NCI-H1092 treated with DMSO at 0.1 percent for 48 hours (cell line): ENCODE data around the gene PADI2.

Source experiments
- DNase-seq: peaks from one replicate; lab custom pipeline; 2025; lab: John Stamatoyannopoulos, UW

The PADI2 gene

DNA sequence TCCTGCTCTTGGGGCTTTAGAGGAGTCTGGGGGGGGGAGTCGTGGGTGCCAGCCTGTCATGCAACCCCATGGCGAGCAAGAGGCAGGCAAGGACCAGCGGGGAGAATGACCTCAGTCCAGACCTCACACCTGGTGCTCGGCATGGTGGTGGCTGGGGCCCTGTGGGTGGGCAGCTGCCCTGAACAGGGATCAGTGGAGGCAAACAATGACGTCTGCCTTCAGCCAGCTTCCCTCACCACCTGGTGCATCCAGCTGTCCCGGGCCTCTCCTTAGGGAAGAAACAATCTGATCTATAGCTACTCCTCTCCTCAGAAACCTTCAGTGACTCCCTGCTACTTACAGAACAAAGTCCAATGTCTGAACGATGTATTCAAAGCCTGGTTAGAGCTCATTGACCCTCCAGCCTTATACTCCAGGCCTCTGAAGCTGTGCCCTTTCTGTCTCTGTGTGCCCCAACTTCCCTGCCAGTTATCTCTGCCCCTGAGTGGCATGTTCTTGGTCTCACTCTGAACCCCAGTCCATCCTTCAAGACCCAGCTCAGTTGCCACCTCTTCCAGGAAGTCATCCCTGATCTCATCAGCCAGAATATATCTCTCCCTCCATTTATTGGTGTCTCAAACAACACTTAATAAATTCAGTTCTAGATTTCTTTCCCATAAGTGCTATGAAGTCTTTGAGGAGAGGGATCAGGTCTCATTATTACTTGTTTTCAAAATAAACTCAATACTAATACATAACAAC, 6.6 kb downstream of the PADI2 start:
- DNase-seq, result no peak

DNA sequence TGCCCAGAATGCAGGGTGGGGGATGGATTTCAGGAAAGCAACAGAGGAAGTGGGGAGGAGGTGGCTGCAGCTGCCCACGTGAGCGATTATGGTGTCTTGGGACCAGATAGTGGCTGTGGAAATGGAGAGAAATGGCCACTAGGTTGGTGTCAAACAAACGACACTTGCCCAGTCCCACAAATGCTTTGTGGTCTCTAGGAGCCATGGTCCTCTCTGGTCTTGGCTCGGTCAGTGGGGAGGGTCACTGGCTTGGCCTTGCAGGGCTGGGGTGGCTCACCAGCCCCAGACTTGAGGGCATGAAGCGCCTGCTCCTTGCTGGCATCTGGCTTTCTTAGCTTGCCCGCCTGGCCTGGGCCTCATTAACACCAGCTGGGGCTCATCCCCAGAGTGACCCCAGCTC, 7.2 kb downstream of the PADI2 start:
- no peak for DNase-seq

DNA sequence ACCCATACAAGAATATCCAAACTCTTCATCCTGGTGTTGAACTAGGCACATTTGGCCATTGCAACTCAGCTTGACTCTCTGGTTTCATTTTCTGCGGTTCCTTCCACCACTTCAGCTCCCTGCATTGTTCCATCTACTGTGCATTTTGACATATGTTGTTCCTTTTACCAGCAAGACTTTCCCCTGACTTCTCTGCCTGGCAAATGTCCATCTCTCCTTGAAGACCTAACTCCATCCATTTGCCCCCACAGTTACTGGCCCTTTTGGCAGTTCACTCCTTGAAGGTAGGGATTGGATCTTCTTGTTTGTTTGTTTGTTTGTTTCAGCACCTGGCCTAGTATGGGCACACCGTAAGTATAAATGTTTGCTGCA, 8.7 kb downstream of the PADI2 start:
- no peak for DNase-seq

DNA sequence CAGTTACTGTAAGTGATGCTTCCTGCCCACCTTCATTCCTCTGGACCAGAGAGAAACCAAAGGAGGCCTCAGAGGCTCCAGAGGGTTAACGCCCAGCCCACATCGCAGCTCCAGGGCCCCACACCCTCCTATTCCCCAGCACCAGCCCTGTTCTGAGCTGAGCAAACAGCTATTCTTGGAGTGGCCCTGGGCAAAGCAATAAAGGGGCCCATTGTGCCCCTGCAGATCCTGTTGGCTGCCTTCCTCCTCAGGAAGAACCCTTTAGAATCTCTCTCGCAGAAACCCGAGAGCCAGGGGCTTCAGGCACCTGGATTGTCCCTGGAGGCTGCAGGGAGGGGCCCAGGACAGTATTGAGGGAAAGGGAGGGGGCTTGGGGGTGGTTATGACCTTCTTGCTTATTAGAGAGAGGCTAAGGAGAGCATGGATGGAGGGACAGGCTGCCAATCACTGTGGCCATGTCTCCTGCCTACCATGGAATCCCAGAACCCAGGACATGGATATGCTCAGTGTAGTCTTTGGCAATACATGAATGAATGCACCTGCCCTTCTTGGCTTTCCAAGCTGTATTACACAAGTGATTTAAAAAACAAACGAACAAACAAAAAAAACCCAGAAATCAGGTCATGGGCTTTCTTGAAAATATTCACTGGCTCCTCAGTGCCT, 9.2 kb downstream of the PADI2 start:
- DNase-seq, result peak; percentile 80

DNA sequence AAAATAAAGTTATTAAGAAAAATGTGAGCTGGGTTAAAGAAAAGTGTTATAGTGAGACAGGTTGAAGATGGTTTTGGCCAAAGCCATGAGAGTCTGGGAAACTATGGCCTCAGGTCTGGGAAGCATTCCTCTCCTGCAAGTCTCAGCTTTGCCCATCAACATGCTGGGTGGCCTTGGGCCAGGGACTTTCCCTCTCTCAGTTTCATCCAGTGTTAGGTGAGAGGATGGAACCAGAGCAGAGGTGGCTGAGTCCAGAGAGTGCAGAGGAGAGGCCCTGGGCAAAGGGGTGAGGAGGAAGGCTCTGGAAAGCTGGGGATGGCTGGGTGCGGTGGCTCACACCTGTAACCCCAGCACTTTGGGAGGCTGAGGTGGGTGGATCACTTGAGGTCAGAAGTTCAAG, 10.5 kb downstream of the PADI2 start:
- no peak for DNase-seq

DNA sequence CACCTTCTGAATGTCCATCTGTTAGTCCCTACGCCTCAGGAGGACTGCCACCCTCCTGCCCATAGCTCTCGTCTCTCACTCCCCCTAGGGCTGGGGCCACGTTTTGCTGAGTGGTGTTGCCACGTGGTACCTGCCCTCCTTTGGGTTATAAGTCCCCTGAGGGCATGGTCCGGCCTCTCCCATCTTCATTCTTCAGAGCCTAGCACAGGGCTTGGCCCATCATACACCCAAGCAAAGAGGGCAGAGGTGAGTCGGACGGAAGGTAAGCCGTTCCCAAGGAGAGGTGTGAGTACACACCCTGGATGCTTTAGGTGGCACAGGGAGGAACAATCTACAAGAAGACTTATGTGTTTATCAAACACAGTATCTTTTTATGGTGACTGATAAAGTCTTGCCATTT, 10.9 kb downstream of the PADI2 start:
- no peak for DNase-seq

DNA sequence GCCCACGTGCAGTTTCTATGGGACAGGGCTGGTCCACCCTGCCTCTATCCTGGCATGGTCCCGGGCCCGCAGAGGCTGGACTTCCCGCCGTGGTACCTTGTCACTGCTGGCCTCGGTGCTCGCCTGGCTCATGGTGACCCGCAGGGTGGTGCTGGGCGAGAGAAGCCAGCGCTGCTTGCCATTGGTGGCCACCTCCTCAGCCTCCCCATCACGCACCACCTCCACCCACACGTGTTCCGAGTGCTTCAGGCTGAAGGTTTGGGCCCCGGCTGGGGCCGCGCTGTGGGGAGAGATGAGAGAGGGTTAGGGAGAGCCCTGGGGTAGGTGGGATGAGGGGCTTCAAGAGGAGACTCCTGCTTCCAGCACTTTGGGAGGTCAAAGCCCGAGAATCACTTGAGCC, 14.5 kb downstream of the PADI2 start:
- DNase-seq, result no peak

DNA sequence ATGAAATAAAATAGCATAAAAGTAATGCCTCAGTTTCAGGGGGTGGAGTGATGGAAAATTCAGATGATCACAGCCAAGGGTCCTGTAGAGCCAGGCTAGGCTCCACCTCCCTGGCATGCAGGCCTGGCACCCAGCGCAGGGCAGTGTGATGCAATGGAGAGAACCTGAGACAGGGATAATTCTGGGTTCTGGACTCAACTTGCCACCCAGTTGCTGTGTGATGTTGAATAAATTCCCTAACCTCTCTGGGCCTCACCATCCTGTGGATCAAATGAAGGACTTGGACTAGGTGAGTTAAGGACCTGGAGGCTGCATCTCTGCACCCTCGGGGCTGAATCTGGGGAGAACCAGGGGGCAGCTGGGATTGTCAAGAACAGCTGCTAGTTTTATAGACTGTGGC, 17.0 kb downstream of the PADI2 start:
- no peak for DNase-seq

DNA sequence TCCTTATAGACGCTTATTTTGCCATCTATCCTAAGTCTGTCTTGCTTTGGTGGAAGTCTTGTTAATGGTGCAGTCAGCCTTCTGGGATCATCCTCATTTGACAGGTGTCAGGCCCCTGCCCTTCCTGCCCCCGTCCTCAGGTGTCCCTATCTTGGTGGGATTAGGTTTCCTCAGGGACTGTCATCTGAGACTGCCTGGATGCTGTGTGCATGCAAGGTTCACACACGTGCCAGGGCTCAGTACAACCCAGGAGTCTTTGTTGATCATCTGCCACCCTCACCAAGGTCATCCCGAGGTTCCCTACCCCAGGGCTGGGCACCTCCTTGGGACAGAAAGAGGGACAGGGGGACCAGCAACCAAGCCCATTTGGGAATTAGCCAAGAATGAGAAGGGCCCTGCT, 18.0 kb downstream of the PADI2 start:
- DNase-seq, result no peak

DNA sequence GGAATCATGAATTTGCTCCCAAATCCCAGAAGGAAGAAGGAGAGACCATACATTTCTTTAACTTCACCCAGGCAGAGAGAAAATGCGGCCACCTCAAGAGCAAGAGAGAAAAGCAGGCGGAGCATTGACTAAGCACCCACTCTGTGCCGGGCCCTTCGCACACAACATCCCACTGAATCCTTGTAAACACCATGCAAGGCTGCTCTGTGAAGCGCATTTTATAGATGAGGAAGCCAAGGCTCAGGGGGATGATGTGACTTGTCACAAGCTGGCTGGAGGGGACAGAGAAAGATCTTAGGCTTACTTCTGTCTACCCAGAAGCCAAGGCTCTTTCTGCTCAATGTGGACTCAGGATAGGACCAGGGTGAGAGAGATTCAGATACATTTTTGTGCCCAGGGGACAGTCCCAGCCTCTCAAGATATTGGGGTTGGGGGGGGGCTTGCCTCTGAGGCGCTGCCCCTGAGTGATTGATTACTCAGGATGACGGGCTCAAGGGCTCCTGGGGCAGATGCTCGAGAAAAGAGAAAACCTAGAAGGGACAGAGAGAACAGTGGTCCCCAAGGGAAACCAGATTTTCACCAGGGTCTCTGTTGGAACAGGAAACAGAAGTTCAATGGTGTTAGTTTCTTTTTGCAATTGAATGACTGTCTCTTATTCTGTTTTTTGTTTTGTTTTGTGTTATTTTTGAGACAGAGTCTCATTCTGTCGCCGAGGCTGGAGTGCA, 19.5 kb downstream of the PADI2 start:
- no peak for DNase-seq

DNA sequence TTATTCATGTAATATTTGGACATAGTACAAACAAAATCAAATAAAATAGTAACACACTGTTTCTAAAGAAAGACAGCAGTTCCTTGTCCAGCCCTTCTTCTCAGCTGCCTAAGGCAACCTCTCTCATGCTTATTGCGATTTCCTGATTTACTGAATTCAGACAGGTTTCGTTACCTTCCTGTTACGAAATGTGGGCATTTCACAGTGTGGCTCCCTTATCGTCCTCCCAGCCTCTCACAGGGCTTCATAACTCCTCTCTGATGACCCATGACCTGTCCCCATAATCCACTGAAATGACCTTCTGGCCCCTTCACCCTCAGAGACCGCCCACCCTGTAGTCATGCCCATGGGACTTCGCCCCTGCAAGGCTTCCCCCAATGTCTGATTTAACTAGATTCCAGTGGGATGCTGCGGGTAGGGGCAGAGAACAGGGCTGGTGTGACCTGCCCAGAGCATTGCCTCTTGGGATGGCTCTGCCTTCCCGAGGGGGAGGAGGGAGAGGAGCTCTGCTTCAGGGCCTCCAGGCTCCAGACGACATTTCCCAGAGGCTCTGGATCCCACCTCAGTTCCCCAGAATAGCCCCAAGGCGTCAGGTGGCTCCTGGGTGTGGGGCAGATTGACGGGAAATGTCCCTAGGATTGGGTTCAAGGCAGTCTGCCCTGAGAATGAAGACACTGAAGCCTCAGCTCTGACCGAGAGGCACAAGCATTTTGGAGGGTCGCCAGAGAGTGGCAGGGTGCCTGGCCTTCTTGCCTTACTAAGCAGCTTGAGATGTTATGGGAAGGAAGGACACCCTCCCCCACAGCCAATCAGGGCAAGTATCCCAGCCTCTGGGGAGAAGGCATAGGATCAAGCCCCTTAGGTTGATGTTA, 20.6 kb downstream of the PADI2 start:
- no peak for DNase-seq

DNA sequence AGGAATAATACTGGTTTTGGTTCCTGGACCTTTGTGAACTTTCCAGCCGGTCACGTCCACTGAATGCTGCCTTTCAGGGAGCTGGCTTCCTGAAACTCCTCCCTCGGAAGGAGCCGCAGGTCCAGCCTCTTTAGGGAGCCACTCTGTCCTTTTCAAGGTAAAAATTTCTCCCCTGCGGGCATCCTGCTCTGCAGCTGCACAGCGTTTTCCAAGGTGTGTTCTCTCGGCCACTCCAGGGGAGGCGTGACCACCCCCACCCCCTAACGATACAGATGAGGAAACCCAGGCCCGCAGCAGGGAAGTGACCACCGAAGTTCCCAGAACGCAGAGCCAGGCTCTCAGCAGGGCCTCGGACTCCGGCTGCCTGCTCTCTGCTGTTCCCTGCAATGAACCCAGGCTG, 21.5 kb downstream of the PADI2 start:
- DNase-seq, result no peak

DNA sequence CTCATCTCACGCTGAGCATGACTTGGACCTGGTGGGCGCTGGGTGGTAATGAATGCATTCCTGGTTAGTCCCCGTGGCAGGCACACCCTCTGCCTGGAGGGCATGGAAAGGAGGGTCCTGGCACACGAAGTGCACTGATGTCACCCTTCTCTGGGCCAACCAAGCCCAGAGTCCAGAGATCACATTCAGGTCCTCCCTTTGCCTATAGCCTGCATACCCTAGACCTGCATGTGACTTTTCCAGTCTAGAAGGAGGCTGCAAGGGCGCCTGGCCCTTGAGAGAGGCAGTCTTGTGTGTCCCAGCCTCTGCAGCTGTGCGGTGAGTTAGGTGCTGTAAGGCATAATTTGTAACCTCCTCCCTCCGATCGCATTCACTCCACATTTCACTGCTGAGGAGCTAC, 22.1 kb downstream of the PADI2 start:
- no peak for DNase-seq

DNA sequence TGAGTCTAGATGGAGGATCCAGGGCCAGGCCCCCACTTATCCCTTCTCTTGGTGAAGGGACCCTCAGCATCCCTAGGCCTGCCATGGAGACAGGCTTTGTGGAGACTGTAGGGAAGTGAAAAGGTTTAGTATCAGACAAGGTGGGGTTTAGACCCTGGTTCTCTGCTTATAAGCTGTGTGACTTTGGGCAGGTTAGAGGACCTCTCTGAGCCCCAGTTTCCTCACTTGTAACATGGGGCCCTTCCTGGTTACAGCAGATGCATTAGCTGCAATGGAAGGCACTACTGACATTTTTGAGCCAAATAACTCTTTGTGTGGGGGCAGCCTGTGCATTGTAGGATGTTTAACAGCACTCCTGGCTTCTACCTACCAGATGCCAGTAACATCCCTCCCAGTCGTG, 22.7 kb downstream of the PADI2 start:
- DNase-seq, result no peak

DNA sequence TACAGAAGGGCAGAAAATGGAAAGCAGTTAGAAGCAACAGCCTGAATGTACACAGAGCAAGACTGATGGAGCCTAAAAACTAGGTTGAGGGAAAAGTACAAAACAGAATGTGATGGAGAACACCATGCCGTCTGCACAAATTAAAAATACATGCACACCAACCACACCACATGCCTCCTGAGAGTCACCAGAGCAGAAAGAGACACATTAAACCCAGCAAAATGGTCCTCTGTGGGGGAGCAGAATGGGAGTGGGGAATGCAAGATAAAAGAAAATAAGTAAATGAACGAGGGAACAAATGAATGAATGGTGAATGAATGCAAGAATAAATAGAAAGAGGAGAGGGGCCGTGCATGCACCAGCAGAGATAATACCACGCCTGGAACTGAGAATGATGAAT, 24.1 kb downstream of the PADI2 start:
- no peak for DNase-seq

DNA sequence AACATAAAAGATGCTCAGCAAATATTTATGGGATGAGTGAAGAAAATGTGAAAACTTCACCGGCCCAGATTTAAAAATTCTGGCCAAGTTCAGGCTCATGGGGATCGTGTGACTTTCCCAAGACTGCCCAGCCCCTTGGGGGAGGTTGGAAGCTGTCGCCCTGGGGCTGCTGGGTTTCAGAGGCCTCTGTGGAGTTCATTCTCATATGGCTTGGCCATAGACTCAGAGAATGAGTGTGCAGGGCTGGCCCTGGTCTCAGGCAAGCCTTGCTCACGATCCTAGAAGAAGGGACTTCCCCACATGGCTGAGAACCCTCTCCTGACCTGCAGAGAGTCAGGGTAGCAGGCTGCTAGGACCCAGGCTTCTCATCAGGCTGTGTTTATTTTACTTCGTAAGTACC, 24.6 kb downstream of the PADI2 start:
- DNase-seq, result no peak

DNA sequence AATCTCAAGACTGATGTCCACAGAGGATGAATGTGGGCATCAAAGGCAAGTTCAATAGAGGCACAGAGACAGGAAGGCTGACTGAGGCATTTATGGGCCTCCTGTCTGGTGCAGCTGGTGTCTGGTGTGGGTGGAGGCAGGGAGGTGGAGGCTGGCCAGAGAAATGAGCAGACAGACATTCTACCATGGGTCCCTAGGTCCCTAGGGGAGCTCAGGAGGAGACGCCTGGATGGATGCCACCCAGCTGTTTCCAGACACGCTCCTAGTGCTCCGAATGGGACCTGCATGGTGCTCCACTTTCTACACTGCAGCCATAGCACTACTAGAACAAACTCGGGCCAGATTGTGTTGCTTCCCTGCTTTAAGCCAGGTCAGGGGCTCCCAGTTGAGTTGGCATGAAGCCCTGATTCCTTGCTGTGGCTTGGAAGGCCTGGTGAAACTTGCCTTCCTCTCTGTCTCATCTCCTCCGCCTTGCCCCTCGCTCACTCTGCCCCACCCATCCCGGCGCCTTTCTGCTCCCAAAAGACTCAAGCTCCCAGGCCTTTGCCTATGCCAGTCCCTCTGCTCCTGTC, 25.3 kb downstream of the PADI2 start:
- no peak for DNase-seq

DNA sequence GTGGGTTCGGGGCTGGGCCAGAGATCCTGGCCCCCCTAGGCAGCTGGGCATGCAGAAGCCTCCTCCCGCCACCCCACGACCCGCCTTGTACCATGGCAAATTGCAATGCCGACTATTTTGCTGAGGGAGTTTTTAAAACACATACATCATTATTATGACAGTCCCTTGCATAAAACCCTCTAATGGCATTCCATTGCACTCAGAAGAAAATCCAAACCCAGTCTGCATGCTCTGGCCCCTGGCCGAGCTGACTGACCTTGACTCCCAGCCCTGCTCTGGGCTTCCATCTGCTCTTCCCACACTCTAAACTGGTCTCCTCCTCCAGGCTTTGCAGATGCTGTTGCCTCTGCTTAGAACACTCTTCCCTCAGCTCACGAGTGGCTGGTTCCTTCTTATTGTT, 28.0 kb downstream of the PADI2 start:
- no peak for DNase-seq

DNA sequence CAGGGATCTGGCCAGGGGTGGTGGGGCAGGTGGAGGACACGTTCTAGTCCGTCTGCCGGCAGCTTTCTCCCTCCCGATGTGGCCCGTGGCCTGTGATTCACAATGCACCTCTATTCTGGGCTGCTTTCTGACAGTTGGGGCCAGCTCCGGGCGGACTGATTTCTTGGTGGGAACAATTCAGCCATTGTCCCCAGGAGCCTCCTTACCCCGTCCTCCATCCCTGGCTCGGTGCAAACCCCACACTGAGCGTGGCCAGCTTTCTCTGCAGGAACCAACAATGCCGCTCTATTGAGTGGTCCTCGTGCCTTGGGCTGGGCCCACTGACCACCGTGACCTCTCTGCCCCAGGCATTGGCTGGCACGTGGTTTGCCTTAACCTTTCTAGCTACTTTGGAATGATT, 29.7 kb downstream of the PADI2 start:
- no peak for DNase-seq

DNA sequence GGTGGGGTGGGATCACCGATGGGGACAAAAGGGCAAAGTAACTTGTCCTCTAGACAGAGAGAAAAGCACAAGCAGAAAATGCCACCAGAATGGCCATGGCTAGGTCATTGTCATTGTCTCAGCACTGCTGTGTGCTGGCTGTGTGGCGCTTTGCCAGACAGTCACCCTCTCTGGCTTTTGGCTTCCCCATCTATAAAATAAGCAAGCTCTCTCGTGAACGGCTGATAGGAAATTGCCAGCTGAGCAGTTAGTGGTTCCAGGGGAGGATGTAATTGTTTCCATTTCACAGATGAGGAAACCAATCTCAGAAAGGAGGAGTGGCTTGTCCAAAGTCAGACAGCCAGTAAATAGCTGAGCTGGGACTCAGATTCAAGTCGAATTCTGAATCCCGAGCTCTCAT, 32.5 kb downstream of the PADI2 start:
- DNase-seq, result no peak

DNA sequence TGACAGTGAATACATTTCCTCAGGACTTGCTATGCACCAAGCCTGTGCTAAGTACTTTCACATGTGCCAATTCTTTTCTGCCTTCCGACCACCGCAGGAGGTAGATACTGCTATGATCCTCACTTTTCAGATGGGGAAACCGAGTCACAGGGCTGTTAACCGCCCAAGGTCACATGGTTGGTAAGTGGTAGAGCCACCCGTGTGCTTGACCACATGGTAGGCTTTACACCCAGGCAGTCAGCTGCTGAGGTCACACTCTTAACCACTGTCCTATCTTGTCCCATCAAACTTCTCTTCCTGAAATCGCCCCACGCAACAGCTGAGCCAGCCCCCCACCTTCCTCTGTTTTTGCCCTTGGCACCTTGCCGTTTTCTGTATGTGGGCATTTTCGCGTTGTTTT, 34.5 kb downstream of the PADI2 start:
- no peak for DNase-seq

DNA sequence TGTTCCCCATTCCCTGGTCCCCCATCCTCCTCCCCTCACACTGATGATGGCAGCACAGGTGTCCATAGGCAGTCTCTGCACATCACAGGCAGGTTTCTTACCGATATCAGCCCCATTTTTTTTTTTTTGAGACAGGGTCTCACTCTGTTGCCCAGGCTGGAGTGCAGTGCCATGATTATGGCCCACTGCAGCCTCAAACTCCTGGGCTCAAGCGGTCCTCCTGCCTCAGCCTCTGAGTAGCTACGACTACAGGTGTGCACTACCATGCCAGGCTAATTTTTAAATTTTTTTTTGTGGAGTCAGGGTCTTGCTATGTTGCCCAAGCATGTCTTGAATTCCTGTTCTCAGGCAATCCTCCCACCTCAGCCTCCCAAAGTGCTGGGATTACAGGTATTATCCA, 36.5 kb downstream of the PADI2 start:
- no peak for DNase-seq
